Activated CD4-positive, alpha-beta T cell treated with anti-CD3 and anti-CD28 coated beads, Interleukin-2, Interleukin-4, amounts not matched to agents 100 ng/mL and 50 ng/mL, durations not matched to agents 16 hours and 8 hours (primary cell): ENCODE results near the gene IL1RN.

ENCODE experiments used
- DNase-seq: peaks from one replicate; pipeline ENCODE4 v3.0.0-alpha.2; 2020; ENCODE audit warnings: low spot score

IL1RN gene

DNA sequence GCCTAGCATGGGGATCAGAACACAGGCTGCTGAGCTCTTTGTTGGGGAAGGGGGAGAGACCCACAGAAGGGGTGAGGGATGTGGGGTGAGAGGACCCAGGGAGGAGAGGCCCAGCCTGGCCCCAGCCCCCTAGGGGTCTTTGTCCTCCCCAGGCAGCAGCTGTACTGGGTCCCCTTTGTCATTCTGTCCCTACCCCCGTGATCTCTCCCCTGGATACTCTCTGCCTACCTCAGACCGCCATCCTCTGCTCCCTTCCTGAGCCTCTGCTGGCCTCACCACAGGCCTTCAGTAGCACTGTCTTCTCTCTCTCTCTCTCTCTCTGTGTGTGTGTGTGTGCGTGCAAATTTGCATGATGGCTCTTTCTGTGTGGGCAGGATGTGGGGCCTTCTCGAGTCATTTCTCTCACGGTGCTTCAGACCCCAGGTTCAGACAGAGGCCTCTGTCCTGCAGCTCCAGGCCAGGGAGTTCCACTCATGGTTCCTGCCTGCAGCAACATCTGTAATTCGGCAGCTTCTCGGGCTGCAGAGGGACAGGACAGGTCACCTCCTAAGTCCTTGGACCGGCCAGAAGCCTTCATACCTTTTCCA lies 47.7 kb downstream of the IL1RN start:
- peak; percentile 89 for DNase-seq

DNA sequence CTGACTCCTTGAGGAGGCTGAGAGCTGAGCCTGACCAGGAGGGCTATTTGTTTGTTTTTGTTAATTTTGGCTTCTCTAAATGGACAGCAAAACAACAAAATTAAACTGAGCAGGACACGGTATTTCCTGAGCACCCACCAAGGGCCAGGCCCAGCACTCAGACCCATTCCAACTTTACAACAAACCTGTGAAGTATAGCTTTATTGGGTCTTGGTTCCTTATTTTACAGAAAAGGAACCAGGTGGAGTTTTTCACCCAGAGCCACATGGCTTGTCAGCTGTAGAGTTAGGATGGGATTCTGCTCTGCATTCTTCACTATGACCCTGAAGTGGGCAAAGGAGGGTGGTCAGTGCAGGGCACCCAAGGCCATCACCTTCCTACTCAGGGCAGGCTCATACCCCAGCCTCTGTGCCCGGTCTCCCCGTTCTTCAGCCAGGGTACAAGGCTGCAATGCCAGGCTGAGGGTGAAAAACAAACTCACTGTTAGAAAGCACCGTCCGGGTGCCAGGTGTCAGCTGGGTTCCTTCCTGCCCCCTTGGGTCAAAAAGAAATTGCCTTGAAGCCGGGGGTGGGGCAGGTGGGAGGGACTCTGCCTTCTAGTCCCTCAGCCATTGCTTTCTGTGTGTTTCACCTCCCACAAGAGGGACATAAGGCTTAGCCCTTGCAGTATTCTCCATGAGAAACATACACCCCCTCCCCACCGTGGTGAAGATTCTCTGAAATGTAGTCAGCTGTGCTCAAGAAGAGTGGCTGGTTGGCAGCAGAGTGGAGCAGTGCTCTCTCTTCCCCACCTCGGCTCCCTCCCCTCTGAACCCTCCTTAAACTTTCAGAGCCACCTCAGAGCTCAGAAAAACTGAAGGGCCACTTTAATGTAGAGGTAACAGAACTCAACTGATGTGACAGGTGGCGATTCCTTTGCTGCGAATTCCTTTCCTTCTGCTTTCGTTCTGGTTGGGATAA lies 48.6 kb downstream of the IL1RN start:
- peak; percentile 34 for DNase-seq

DNA sequence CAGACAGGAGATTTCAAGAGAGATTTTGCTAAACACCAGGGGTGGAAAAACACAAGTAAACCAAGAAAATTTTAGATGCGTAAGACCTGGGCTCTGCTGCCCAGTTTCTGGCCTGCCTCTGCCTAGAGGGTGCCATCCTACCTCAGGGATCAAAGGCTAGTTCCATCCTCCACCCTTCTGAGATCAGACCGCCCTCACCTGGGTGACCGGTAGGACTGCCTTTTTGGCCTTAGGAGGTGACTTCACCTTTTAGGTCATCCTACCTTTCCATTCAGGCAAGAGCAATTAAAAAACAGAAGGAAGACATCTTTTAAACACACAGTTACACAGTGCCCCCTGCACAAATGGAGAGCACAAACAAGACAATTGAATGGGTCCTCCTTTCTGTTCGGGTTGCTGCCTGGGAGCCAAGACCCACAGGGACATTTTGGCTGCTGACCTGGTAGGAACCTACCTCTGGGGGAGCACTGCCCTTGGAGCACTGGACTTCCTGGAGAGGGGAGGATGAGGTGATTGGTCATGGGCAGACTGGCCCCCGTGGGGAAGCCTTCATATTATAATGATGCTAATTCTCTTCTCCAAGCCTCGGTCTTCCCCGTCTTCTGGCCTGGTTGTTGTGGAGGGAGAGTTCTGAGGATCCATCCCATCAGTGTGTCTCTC lies 49.4 kb downstream of the IL1RN start:
- DNase-seq: no peak

DNA sequence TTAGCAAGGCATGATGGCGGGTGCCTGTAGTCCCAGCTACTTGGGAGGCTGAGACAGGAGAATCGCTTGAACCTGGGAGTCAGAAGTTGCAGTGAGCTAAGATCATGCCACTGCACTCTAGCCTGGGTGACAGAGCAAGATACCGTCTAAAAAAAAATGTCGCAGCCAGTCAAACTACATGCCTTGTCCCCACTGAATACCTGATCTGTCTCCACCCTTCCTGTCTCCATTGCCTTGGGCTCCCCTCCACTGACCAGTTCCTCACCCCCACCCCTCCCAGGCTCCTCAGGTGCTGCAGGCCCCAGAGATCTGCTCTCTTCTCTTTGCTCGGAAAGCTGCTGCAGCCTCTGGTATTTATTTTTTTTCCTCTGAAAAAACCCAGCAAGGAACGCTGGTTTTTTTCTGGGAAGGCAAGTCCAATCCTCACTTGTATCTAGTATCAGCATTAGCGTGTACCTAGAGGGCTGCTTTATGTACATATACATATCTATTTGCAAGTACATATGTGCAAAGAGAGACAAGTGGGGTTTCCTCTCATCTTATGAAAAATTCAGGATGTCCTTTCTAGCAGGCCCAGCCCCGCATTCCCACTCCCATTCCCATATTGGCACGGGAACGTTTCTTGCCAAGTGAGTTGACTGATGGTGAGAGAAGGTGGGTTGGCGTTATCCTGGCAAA lies 50.8 kb downstream of the IL1RN start:
- no peak for DNase-seq

DNA sequence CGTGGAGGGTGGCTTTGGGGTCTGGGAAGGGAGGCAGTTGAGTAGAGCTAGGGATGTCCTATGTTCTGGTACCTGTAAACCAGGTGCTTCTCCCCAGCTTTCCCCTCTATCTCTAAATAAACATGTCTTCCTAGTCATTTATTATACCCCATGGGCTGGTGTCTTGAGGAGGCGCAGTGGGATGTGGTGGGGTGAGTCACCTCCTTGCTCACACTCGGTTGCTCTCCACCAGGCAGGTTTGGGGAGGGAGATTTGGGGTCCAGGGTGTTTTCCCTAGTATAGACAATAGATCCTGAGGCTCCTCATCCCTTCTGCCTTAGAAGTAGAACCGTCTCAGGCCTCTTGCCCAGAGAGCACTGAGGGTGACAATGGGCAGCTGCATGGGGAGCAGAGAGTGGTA lies 51.5 kb downstream of the IL1RN start:
- DNase-seq: peak; percentile 44

DNA sequence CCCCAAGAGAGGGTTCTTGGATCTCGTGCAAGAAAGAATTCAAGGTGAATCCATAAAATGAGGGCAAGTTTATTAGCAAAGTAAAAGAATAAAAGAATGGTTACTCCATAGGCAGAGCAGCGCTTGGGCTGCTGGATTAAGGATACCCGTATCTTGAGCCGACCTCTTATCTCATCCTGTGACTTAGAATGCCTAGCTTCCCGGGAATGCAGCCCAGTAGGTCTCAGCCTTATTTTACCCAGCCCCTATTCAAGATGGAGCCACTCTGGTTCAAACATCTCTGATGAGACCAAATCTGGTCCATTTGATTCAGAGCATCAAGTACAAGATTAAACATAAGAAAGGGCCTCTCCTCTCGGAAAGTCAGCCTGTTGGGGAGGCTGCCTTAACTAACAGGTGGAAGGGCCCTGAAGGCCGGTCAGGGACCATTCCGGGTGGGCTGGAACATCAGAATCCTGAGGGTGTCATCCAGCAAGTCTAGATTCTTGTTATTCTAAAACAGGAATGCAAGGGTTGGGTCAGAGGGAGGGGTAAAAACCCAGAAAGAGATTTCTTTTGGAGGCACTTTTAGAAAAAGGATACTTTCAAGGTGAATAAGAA lies 52.1 kb downstream of the IL1RN start:
- no peak for DNase-seq

DNA sequence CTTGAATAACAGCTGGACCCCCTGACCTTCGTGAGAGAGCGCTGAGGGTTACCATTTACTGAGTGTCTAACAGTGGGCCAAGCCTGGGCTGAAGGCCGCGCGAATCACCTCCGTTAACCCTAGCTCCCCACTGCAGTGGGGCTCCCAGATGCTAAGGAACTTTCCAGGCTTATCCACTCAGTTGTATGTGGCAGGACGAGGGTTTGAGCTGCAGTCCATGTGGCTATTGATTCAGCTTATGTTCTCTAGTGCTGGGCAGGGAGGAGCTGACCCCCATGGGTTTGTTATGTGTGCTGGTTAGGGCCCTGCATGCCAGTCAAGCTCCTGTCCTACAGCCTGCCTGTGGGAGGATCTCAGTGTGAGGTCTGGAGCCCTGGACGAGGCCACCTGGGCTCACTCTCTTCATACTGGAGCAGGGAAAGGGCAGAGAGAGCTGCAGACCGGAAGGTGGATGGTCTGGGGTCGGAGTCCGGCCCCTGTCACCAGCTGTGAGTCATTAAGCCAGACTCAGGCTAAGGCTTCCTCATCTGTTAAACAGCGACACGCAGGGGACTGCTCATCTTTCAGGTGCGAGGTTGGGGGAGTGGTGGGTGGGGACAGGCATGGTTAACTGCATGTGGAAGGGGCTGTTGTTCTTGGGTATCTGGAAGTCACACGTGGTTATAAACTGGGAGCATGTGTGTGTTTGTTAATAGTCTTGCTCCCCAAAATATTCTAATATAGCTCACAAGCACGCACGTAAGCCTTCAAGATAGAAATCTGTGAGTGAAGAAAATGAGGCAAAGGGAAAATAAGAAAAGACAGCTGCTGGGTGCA lies 52.9 kb downstream of the IL1RN start:
- no peak for DNase-seq

DNA sequence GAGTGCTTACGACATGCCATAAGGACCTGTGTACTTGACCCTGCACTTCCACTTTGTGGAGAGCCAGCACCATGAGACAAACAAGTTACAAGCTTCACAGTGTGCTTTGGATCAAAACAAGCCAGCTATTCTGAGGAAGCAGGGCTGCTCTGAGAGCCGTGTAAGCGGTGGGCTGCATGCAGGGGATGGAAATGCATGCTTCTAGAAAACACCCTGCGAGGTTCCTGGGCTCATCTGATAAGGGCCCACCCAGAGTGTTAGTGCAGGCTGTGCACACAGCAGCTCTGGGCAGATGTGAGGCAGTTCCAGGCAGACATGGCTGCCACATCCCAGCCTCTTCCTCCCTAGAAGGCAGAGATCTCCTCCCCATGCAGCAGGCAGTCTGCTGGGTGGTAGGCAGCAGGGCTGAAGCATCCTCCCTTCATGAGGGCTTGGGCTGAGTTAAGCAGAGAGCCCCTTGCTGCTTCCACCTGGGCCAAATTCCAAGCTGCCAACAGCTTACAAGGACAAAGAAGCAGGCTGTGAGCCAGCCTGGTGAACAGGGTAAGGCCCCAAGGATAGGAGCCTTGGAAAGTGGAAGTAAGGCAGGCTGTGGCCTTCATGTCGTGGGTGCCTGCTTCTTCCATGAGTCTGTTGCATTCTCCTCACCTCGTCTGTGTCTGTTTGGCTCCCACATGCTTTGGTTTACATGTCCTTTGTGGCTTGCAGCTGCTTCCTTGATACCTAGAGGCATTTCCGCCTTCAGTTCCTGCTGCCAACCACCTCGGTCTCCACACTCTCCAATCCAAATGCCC lies 54.1 kb downstream of the IL1RN start:
- DNase-seq: no peak

DNA sequence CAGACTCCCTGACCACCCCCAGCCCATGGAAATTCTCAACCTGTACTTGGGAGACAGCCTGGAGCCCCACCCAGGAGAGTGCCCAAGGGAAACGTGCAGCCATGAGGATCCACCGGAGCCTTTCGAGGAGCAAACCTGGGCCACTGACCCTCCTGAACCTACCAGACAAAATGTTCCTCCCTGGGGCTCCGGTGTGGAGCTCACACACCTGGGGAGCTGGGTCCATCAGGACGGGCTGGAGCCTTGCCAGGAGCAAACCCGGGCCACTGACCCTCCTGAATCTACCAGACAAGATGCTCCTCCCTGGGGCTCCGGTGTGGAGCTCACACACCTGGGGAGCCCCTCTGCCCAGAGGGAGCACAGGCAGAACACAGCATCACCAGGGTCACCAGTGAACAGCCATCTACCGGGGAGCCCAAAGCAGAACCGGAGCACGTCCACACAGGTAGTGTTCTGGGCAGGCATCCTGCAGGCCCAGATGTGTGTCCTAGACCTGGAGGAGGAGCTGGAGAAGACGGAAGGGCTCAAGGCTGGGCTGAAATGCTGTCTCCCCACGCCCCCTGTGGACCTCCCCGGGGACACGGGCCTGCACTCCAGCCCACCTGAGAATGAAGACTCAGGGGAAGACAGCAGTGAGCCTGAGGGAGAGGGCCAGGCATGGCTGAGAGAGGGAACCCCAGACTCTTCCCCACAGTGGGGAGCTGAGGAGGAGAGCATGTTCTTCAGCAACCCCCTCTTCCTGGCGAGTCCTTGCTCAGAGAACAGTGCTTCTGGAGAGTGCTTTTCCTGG lies 55.3 kb downstream of the IL1RN start:
- no peak for DNase-seq

DNA sequence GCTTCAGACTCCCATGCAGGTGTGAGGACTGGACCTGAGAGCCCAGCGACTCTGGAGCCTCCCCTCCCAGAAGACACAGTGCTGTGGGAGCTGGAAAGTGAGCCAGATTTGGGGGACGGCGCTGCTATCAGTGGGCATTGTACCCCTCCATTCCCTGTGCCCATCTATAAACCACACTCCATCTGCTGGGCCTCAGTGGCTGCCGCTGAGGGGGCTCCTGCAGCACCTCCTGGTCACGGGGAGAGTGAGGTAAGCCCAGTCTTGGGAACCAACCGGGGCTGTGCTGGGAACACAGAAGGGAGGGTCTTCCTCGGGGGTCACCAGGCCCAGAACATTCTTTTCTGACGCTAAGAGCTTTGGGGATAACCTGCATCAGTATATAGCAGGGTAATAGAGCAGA lies 55.9 kb downstream of the IL1RN start:
- no peak for DNase-seq
